Measurements from ENCODE around the gene PCDH15.

- TF ChIP-seq POLR2A (IDR thresholded peaks at IDR 0.05) (no peak), CTCF (IDR thresholded peaks at IDR 0.05) (no peak)
Observed at GRCh38 chr10:53904506-53905241, 896.4 kb downstream of the PCDH15 start.
